GM10266 (cell line): ENCODE results near the gene LEAP2.

ENCODE experiments used
- DNase-seq: peaks from one replicate; pipeline ENCODE4 v3.0.0; 2012; ENCODE audit errors: extremely low spot score
- CTCF ChIP-seq: IDR thresholded peaks from 2 replicates; pipeline ENCODE4 v1.5.1; 2012; ENCODE audit warnings: mild to moderate bottlenecking, low read depth; ENCODE audit not compliant: control insufficient read depth, insufficient read depth; ENCODE audit errors: missing control alignments

Gene LEAP2

GRCh38 chr5:132873119-132873929, at the start of gene LEAP2:
Gene LEAP2, plus strand, starts transcription at chr5:132873668. Its CDS starts 27 bp downstream, at chr5:132873695.
- no peak for TF ChIP-seq CTCF
- no peak for DNase-seq

- peak; percentile 37 for DNase-seq
- no peak for TF ChIP-seq CTCF
Measured at GRCh38 chr5:132824426-132824825, 49.0 kb upstream of the LEAP2 start.

GRCh38 chr5:132825033-132825833, 48.2 kb upstream of the LEAP2 start:
- peak; percentile 71 for DNase-seq
- TF ChIP-seq CTCF = no peak

- TF ChIP-seq CTCF = no peak
- peak; percentile 75 for DNase-seq
Measured at GRCh38 chr5:132825834-132826391, 47.6 kb upstream of the LEAP2 start.

GRCh38 chr5:132826424-132827082, 46.9 kb upstream of the LEAP2 start:
- DNase-seq = no peak
- TF ChIP-seq CTCF = no peak

- DNase-seq = no peak
- no peak for TF ChIP-seq CTCF
Measured at GRCh38 chr5:132827943-132828673, 45.4 kb upstream of the LEAP2 start.
